Body of pancreas (tissue), 4 donors: ENCODE results near the gene LDB1. TPM values are rescaled to one million over a fixed set of nuclear protein-coding genes. Genes with fewer than 3 reads are reported as not detected.

Experiments used
- ATAC-seq: fragments of 150-250 bp; one replicate; pipeline ENCODE4 v1.9.1; 2016
- DNase-seq, 4 donors: peaks; one replicate each; pipeline ENCODE4 v3.0.0-alpha.2; 2019
- H3K27ac ChIP-seq, 4 donors: fragments of 200-600 bp; sonication (generic); 1 replicate in 3 of 4; 2 replicates in 1 of 4; pipeline versions ENCODE4 v1.5.1 to v1.6.1; 2016 to 2019; ENCODE audit warnings: mild to moderate bottlenecking in 1 of 4, mixed read lengths in 1 of 4, moderate library complexity in 1 of 4
- H3K27me3 ChIP-seq, 2 donors: fragments of 200-600 bp; sonication (generic); one replicate each; pipeline ENCODE4 v1.6.0; 2016; ENCODE audit warnings: mild to moderate bottlenecking in 1 of 2
- H3K36me3 ChIP-seq, 2 donors: fragments of 200-600 bp; sonication (generic); replicated peaks in 1 of 2; 2 replicates each; pipeline ENCODE4 v1.5.1; 2016; ENCODE audit warnings: low read depth in 2 of 2; ENCODE audit not compliant: insufficient read depth in 1 of 2
- H3K4me1 ChIP-seq: fragments of 200-600 bp; sonication (generic); one replicate; pipeline ENCODE4 v1.6.0; 2016
- H3K4me3 ChIP-seq, 2 donors: fragments of 200-600 bp; sonication (generic); 1 replicate in 1 of 2; 2 replicates in 1 of 2; pipeline ENCODE4 v1.5.1; 2016 to 2019
- H3K9me3 ChIP-seq, 3 donors: fragments of 200-600 bp; sonication (generic); 1 replicate in 2 of 3; 2 replicates in 1 of 3; pipeline ENCODE4 v1.5.1; 2016
- CTCF ChIP-seq, 7 experiments: fragments of 450-650 bp in 4 of 7; fragments of 200-600 bp in 3 of 7; sonication (generic) in 3 of 7; IDR thresholded peaks; one replicate each; pipeline ENCODE4 v1.5.1; 2016 to 2019; ENCODE audit warnings: antibody characterized with exemption in 7 of 7
- POLR2A ChIP-seq, 3 donors: fragments of 450-650 bp; IDR thresholded peaks; one replicate each; pipeline ENCODE4 v1.6.1; 2016; ENCODE audit warnings: antibody characterized with exemption in 3 of 3, mild to moderate bottlenecking in 2 of 3
- WGBS, 2 donors: methylation state at CpG; one replicate each; pipeline ENCODE4 v1.1.5; 2017; 5-methylcytosine and 5-hydroxymethylcytosine counted together
- intact Hi-C: fragments of 100-400 bp; cut with DNase I; formaldehyde crosslinking; loops from one replicate; pipeline ENCODE4 v1.15.1; 2023
- total RNA-seq, 2 donors: library from RNA; depleted of rRNA; stranded (reverse); fragments of >200 nt; gene quantifications; one replicate each; pipeline ENCODE4 v1.1.0, GENCODE V29; 2016

The LDB1 gene
- total RNA-seq, 2 donors from 2014 or later: 17.1 to 24.4 TPM

GRCh38 chr10:102152545-102152890 lies 32.4 kb upstream of the LDB1 start:
- peak in 1 of 4 donors; percentile 44 for DNase-seq
- TF ChIP-seq CTCF (IDR thresholded peaks at IDR 0.05) (no peak), POLR2A (IDR thresholded peaks at IDR 0.05) (no peak)
- ATAC-seq: peak; percentile 12
- WGBS, 2 donors: 0 to 1% methylated on average over 16 to 19 of the region's 19 CpGs
- Histone ChIP-seq H3K36me3 (peaks cover 6 to 17% of the 10 kb centered on the region in 2 donors), H3K9me3 (no peaks in the 10 kb centered on the region), H3K4me3 (peak overlapping the region; percentile 14 to 82), H3K27ac (peak overlapping the region; percentile 76 to 94 (median 88)), H3K27me3 (no peaks in the 10 kb centered on the region), H3K4me1 (peaks cover 36% of the 10 kb centered on the region)
- intact Hi-C loops: no loop called here

- Histone ChIP-seq H3K36me3 (peaks cover 6 to 13% of the 10 kb centered on the region in 2 donors), H3K27me3 (no peaks in the 10 kb centered on the region), H3K4me1 (peaks cover 32% of the 10 kb centered on the region), H3K4me3 (peak within 1 kb of the TSS; percentile 14 to 82), H3K9me3 (no peaks in the 10 kb centered on the region), H3K27ac (peak within 1 kb of the TSS; percentile 76 to 94 (median 88))
- ATAC-seq (peak; percentile 98), DNase-seq (peak; percentile 97 to 99 (median 99))
- intact Hi-C loops: no loop called here
- TF ChIP-seq CTCF (IDR thresholded peaks at IDR 0.05): no peak
- TF ChIP-seq POLR2A (IDR thresholded peaks at IDR 0.05): peak; percentile 49 to 91 (median 88)
- 4 to 83% methylated on average over 1 to 59 of the region's 59 CpGs for WGBS, 2 donors
Observed at GRCh38 chr10:102151774-102152544, 31.8 kb upstream of the LDB1 start, which contains the start of gene NOLC1. Gene NOLC1 (plus strand): TSS chr10:102152389. CDS start chr10:102152411, 22 bp downstream.

GRCh38 chr10:102150970-102151773 lies 31.0 kb upstream of the LDB1 start:
- H3K27ac ChIP-seq: peak overlapping the region; percentile 76 to 94 (median 88)
- no peaks in the 10 kb centered on the region for H3K9me3 ChIP-seq
- no peak for ATAC-seq
- H3K4me1 ChIP-seq: peaks cover 30% of the 10 kb centered on the region
- H3K36me3 ChIP-seq: peaks cover 6 to 12% of the 10 kb centered on the region in 2 donors
- DNase-seq: no peak
- WGBS, 2 donors: 47 to 54% methylated on average over 3 of the region's 3 CpGs
- TF ChIP-seq CTCF (IDR thresholded peaks at IDR 0.05) (no peak), POLR2A (IDR thresholded peaks at IDR 0.05) (no peak)
- intact Hi-C loops: no loop called here
- no peaks in the 10 kb centered on the region for H3K27me3 ChIP-seq
- no peak overlapping the region for H3K4me3 ChIP-seq

GRCh38 chr10:102148275-102148674 lies 28.1 kb upstream of the LDB1 start:
- H3K36me3 ChIP-seq: peaks cover 6 to 13% of the 10 kb centered on the region in 2 donors
- WGBS, 2 donors: 91 to 93% methylated on average over 13 of the region's 13 CpGs
- ATAC-seq: no peak
- no peaks in the 10 kb centered on the region for H3K9me3 ChIP-seq
- H3K27me3 ChIP-seq: no peaks in the 10 kb centered on the region
- no peak for TF ChIP-seq POLR2A (IDR thresholded peaks at IDR 0.05)
- no peak for TF ChIP-seq CTCF (IDR thresholded peaks at IDR 0.05)
- H3K4me1 ChIP-seq: peaks cover 15% of the 10 kb centered on the region
- intact Hi-C loops: no loop called here
- H3K27ac ChIP-seq: no peak overlapping the region
- no peak overlapping the region for H3K4me3 ChIP-seq
- no peak for DNase-seq
